ENCODE data around the gene CNTNAP4. TPM values are rescaled to one million over a fixed set of nuclear protein-coding genes. Genes with fewer than 3 reads are reported as not detected.
A peak's percentile ranks its signal among the peaks of the same experiment; 100 is the strongest.

The CNTNAP4 gene
- total and polyA plus RNA-seq, 7 donors: 0.01 to 0.04 (median 0.03) TPM; not detected in 4

GRCh38 chr16:76265434-76266045 lies 11.7 kb upstream of the CNTNAP4 start:
- no peak for DNase-seq
- no peak overlapping the region for H3K4me3 ChIP-seq
- peaks cover 7% of the 10 kb centered on the region for H3K9me3 ChIP-seq
- H3K4me1 ChIP-seq: no peaks in the 10 kb centered on the region
- no peaks in the 10 kb centered on the region for H3K27me3 ChIP-seq (ENCODE audit: insufficient read depth in 3 of 3, low read length in 2 of 3)
- 0 to 8% (median 8%) methylated on average over 2 of the region's 2 CpGs for WGBS, 3 donors
- intact Hi-C loops (cut with DNase I): no loop called here
- no peak overlapping the region for H3K27ac ChIP-seq
- no peak for ATAC-seq
- peak; percentile 6 for TF ChIP-seq CTCF (IDR thresholded peaks at IDR 0.05)
- no peaks in the 10 kb centered on the region for H3K36me3 ChIP-seq (ENCODE audit: insufficient read depth in 1 of 2, low read depth in 1 of 2)

- peaks cover 21% of the 10 kb centered on the region for H3K9me3 ChIP-seq
- TF ChIP-seq CTCF (IDR thresholded peaks at IDR 0.05): no peak
- no peaks in the 10 kb centered on the region for H3K4me1 ChIP-seq
- DNase-seq: no peak
- H3K4me3 ChIP-seq: no peak overlapping the region
- H3K36me3 ChIP-seq (ENCODE audit: insufficient read depth in 1 of 2, low read depth in 1 of 2): no peaks in the 10 kb centered on the region
- ATAC-seq: no peak
- intact Hi-C loops (cut with DNase I): no loop called here
- H3K27me3 ChIP-seq (ENCODE audit: insufficient read depth in 3 of 3, low read length in 2 of 3): no peaks in the 10 kb centered on the region
- 59 to 72% (median 67%) methylated on average over 1 of the region's 1 CpG for WGBS, 3 donors
- no peak overlapping the region for H3K27ac ChIP-seq
Observed at GRCh38 chr16:76268824-76269223, 8.4 kb upstream of the CNTNAP4 start.

- ATAC-seq: no peak
- peaks cover under 1% of the 10 kb centered on the region for H3K9me3 ChIP-seq
- intact Hi-C loops (cut with DNase I): no loop called here
- no peaks in the 10 kb centered on the region for H3K36me3 ChIP-seq (ENCODE audit: insufficient read depth in 1 of 2, low read depth in 1 of 2)
- peaks cover 0 to 3% (median 0%) of the 10 kb centered on the region in 3 donors for H3K27me3 ChIP-seq (ENCODE audit: insufficient read depth in 3 of 3, low read length in 2 of 3)
- no peak overlapping the region for H3K4me3 ChIP-seq
- no peak overlapping the region for H3K27ac ChIP-seq
- 28 to 41% (median 33%) methylated on average over 9 of the region's 9 CpGs for WGBS, 3 donors
- DNase-seq: no peak
- H3K4me1 ChIP-seq: no peaks in the 10 kb centered on the region
- TF ChIP-seq CTCF (IDR thresholded peaks at IDR 0.05): no peak
Observed at GRCh38 chr16:76277460-76278030, 344 bp downstream of the CNTNAP4 start.

- no peak overlapping the region for H3K27ac ChIP-seq
- no peak for TF ChIP-seq CTCF (IDR thresholded peaks at IDR 0.05)
- no peak overlapping the region for H3K4me3 ChIP-seq
- 63 to 70% (median 65%) methylated on average over 5 of the region's 5 CpGs for WGBS, 3 donors
- DNase-seq: no peak
- H3K9me3 ChIP-seq: no peaks in the 10 kb centered on the region
- H3K27me3 ChIP-seq (ENCODE audit: insufficient read depth in 3 of 3, low read length in 2 of 3): peaks cover 0 to 3% (median 0%) of the 10 kb centered on the region in 3 donors
- H3K4me1 ChIP-seq: no peaks in the 10 kb centered on the region
- intact Hi-C loops (cut with DNase I): no loop called here
- H3K36me3 ChIP-seq (ENCODE audit: insufficient read depth in 1 of 2, low read depth in 1 of 2): no peaks in the 10 kb centered on the region
- no peak for ATAC-seq
Observed at GRCh38 chr16:76278086-76278485, 885 bp downstream of the CNTNAP4 start.

- TF ChIP-seq CTCF (IDR thresholded peaks at IDR 0.05): no peak
- H3K4me1 ChIP-seq: no peaks in the 10 kb centered on the region
- DNase-seq (no peak), ATAC-seq (no peak)
- no peak overlapping the region for H3K27ac ChIP-seq
- no peak overlapping the region for H3K4me3 ChIP-seq
- no peaks in the 10 kb centered on the region for H3K36me3 ChIP-seq (ENCODE audit: insufficient read depth in 1 of 2, low read depth in 1 of 2)
- intact Hi-C loops (cut with DNase I): no loop called here
- H3K27me3 ChIP-seq (ENCODE audit: insufficient read depth in 3 of 3, low read length in 2 of 3): peaks cover 0 to 3% (median 0%) of the 10 kb centered on the region in 3 donors
- H3K9me3 ChIP-seq: no peaks in the 10 kb centered on the region
Observed at GRCh38 chr16:76278980-76279379, 1.8 kb downstream of the CNTNAP4 start.

All from psoas muscle (tissue), 8 donors.